ENCODE results near the gene HLA-C.
"Not testable (repeated sequence)": the region's sequence is repeated elsewhere in the genome, so short reads cannot be mapped to it uniquely, and the experiment has no call there.

Gene HLA-C

DNA sequence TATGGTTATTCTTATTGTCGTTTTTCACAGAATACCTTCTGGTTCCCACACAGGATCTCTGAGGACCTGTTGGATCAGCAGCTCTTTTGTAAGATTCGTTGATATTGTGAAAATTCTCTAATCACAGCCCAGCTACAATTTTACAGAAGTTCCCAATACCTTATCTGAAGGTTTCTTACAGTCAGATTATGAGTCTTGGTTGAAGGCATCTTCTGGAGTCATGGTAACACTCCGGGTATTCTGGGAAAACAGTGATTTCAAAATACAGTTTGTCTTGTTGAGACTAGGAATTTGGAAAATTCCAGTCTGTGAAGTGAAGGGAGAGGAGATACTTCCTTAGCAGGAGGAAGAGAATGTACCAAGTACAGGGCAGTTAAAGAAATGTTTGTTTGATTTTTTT is 22.2 kb upstream of the HLA-C start:
- no peak for DNase-seq (ENCODE audit: low read depth, low spot score)
- ChIA-PET POLR2A (no interaction called here), CTCF (interaction anchor here (1.0 kb wide), 1 partner anchor 73 kb away, joined by 5 read pairs; no protein-coding TSS in a partner anchor)
- TF ChIP-seq, protein P1, sequence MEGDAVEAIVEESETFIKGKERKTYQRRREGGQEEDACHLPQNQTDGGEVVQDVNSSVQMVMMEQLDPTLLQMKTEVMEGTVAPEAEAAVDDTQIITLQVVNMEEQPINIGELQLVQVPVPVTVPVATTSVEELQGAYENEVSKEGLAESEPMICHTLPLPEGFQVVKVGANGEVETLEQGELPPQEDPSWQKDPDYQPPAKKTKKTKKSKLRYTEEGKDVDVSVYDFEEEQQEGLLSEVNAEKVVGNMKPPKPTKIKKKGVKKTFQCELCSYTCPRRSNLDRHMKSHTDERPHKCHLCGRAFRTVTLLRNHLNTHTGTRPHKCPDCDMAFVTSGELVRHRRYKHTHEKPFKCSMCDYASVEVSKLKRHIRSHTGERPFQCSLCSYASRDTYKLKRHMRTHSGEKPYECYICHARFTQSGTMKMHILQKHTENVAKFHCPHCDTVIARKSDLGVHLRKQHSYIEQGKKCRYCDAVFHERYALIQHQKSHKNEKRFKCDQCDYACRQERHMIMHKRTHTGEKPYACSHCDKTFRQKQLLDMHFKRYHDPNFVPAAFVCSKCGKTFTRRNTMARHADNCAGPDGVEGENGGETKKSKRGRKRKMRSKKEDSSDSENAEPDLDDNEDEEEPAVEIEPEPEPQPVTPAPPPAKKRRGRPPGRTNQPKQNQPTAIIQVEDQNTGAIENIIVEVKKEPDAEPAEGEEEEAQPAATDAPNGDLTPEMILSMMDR (IDR thresholded peaks at IDR 0.05; ENCODE audit: insufficient read depth, low read length, missing control alignments): no peak
- no peak overlapping the region for H3K4me3 ChIP-seq (ENCODE audit: low read depth, low read length)

DNA sequence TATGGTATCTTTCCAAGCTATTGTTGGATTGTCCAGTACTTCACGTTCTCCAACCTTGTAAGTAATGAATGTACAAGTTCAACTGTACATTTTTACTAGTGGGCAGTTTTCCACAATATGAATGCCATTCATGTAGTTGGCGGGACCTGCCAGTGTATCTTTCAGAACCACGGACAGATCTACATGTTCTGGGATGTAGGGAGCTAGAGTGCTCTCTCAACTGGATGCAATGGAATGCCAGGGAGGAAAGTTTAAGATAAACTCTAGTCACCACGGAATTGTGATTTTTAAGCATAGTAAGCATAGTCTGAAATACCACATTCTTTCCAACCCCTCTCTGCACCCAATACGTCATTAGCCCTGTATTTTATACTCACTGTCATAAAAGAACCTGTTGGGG is 21.5 kb upstream of the HLA-C start:
- no peak for DNase-seq (ENCODE audit: low read depth, low spot score)
- H3K4me3 ChIP-seq (ENCODE audit: low read depth, low read length): no peak overlapping the region
- ChIA-PET POLR2A (no interaction called here), CTCF (interaction anchor here (1.0 kb wide), 1 partner anchor 74 kb away, joined by 5 read pairs; no protein-coding TSS in a partner anchor)
- TF ChIP-seq, protein P1 (IDR thresholded peaks at IDR 0.05; ENCODE audit: insufficient read depth, low read length, missing control alignments): no peak

DNA sequence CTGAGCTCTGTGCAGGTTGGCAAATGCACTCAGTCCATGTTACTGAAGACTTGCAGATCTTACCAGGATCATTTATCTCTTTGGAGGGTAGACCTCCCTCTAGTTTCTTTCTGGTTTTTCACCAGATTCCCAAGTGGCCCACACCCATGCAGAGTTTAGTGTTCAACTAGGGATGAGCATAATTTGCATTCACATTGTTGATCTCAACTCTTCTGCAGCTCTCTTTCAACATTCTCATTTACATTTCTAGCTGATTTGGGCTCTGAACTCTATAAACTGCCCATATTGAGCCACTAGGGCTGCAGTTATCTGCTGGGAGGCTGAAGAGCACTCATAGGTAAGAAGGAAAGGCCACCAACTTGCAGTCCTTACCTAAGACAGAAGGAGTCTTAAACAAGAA is 17.9 kb upstream of the HLA-C start:
- TF ChIP-seq, protein P1 (IDR thresholded peaks at IDR 0.05; ENCODE audit: insufficient read depth, low read length, missing control alignments): no peak
- ChIA-PET CTCF (no interaction called here), POLR2A (no interaction called here)
- no peak overlapping the region for H3K4me3 ChIP-seq (ENCODE audit: low read depth, low read length)
- no peak for DNase-seq (ENCODE audit: low read depth, low spot score)

DNA sequence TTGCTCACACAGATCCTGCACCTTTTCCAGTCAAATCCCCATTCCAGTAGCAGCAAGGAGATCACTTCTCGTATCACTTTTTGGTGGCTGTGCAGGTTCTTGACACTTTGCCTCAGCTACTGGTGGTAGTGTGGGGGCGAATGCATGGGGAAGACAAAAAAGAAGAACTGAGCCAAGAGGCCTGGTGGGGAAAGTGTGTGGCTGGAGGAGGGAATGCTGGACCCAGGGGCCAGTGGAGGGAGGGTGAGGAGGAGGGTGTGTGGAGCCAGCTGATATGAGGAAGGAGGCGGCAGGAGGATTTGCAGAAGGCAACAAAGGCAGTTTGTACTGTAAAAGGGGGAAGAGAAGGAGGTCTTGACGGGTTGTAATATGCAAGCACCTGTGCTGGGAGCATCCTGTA is 15.7 kb upstream of the HLA-C start:
- TF ChIP-seq, protein P1 (IDR thresholded peaks at IDR 0.05; ENCODE audit: insufficient read depth, low read length, missing control alignments): no peak
- no peak for DNase-seq (ENCODE audit: low read depth, low spot score)

DNA sequence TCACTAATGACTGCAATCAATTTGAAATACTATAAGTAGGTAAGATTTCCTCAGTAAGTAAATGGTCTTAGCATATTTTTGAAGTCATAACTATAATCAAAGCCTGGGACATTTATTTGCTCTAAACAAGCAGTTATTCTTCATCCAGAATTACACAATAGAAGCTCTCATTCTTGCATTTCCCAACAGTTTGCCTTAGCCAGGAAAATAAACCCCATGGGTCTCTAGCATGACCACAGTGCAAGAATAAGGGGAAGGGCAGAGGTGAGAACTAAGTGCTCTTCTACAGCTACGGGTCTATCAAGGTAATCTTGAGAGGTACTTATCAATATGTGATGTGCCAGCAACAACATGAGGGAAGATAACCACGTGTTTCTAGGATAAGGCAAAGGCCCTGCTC is 14.1 kb upstream of the HLA-C start:
- ChIA-PET CTCF (interaction anchor here (0.6 to 1.3 kb wide), 2 partner anchors 81 to 156 kb away, joined by 3 to 6 read pairs; no protein-coding TSS in a partner anchor), POLR2A (no interaction called here)
- no peak for DNase-seq (ENCODE audit: low read depth, low spot score)
- no peak overlapping the region for H3K4me3 ChIP-seq (ENCODE audit: low read depth, low read length)
- TF ChIP-seq, protein P1 (IDR thresholded peaks at IDR 0.05; ENCODE audit: insufficient read depth, low read length, missing control alignments): no peak

More for the DNA sequence above, 15.7 kb upstream of the HLA-C start:
- CTCF ChIA-PET: no interaction called here
- POLR2A ChIA-PET: no interaction called here
- H3K4me3 ChIP-seq (ENCODE audit: low read depth, low read length): no peak overlapping the region

DNA sequence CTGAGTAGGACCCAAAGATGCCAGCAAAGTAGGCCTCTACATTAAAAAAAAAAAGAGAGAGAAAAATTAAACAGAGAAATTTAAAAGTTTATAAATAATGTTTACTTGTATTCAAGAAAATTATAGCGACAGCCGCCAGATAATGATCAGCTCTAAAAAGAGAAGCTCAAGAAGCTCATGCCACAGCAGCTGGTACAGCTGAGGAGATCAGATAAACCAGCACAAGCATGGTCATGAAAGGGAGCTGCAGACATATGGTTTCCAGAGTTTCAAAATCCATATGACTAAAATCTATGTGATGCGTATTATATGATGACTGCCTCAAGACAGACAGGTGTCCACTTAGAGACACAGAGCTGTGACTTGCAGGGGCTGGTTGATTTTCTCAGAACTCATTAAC is 13.6 kb upstream of the HLA-C start:
- CTCF ChIA-PET: interaction anchor here (0.6 to 1.3 kb wide), 2 partner anchors 81 to 157 kb away, joined by 3 to 6 read pairs; no protein-coding TSS in a partner anchor
- TF ChIP-seq, protein P1 (IDR thresholded peaks at IDR 0.05; ENCODE audit: insufficient read depth, low read length, missing control alignments): no peak

DNA sequence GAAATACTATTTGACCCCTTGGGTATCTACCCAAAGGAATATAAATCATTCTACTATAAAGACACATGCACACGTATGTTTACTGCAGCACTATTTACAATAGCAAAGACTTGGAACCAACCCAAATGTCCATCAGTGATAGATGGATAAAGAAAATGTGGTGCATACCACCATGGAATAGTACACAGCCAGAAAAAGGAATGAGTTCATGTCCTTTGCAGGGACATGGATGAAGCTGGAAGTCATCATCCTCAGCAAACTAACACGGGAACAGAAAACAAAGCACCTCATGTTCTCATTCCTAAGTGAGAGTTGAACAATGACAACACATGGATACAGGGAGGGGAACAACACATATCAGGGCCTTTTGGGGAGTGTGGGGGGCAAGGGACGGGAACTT is 7.8 kb upstream of the HLA-C start:
- DNase-seq (ENCODE audit: low read depth, low spot score); POLR2A ChIA-PET; H3K4me3 ChIP-seq (ENCODE audit: low read depth, low read length); CTCF ChIA-PET: not testable (repeated sequence)

More for the DNA sequence above, 13.6 kb upstream of the HLA-C start:
- H3K4me3 ChIP-seq (ENCODE audit: low read depth, low read length): no peak overlapping the region
- POLR2A ChIA-PET: no interaction called here
- no peak for DNase-seq (ENCODE audit: low read depth, low spot score)
